Fibroblast of pulmonary artery (primary cell): ENCODE measurements around the gene DDAH1.

Experiments
- DNase-seq: peaks from one replicate; pipeline ENCODE4 v3.0.0-alpha.2; 2010; ENCODE audit warnings: low read depth
- H3K4me3 ChIP-seq: replicated peaks from 2 replicates; pipeline ENCODE4 v1.5.1; 2011; ENCODE audit warnings: low read depth, mild to moderate bottlenecking, control low read depth, low read length, moderate library complexity
- TF ChIP-seq, protein P1 (sequence below): IDR thresholded peaks from 2 replicates; pipeline ENCODE4 v1.5.1; 2011; ENCODE audit warnings: mild to moderate bottlenecking, control low read depth, low read length, inconsistent platforms; ENCODE audit errors: missing control alignments

DDAH1 gene

DNA sequence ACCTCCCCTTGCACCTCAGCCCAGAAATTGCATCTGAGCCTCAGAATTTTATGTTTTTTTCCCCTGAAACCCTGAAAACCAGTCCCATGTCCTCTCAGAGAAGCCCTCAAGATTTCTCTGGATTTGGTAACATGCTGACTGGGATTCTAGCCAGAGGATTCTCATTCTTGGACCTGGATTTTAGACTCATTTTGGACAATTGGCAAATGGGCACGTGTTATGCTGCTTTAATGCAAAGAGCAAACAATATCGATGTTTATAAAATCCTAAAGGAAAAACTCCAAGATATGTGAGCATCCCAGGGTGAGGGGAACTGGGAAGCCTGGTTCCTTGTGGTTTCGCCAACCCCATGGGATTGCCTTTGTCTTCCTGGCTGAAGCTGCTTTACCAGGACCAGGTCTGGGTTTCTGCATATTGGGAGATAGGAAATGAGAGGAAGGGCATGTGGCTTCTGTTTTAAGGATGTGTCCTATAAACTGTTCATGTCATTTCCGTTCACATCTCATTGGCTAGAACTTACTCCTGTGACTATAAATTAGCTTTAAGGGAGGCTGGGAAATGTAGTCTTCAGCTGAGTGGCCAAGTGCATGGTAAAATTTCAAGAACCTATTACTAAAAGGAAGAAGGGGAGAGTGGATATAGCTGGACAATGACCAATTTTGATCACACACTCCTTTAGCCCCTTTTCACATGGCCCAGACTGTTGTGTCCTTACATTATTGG lies 161.4 kb downstream of the DDAH1 start:
- TF ChIP-seq, protein P1, sequence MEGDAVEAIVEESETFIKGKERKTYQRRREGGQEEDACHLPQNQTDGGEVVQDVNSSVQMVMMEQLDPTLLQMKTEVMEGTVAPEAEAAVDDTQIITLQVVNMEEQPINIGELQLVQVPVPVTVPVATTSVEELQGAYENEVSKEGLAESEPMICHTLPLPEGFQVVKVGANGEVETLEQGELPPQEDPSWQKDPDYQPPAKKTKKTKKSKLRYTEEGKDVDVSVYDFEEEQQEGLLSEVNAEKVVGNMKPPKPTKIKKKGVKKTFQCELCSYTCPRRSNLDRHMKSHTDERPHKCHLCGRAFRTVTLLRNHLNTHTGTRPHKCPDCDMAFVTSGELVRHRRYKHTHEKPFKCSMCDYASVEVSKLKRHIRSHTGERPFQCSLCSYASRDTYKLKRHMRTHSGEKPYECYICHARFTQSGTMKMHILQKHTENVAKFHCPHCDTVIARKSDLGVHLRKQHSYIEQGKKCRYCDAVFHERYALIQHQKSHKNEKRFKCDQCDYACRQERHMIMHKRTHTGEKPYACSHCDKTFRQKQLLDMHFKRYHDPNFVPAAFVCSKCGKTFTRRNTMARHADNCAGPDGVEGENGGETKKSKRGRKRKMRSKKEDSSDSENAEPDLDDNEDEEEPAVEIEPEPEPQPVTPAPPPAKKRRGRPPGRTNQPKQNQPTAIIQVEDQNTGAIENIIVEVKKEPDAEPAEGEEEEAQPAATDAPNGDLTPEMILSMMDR, result no peak
- DNase-seq, result no peak
- H3K4me3 ChIP-seq, result no peak overlapping the region

DNA sequence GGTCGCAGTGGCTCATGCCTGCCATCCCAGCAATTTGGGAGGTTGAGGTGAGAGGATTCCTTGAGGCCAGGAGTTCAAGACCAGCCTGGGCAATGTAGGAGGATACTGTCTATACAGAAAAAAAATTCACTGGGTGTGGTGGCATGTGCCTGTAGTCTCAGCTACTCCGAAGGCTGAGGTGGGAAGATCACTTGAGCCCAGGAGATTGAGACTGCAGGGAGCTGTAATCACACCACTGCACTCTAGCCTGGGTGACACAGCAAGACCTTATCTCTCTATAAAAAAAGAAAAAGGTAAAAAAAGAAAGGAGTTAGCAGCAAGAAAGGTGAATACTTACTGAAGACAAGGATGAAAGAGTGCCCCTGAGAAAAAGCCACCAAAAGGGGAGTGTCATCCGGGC lies 164.8 kb downstream of the DDAH1 start:
- TF ChIP-seq, protein P1, result no peak
- H3K4me3 ChIP-seq, result no peak overlapping the region
- no peak for DNase-seq

DNA sequence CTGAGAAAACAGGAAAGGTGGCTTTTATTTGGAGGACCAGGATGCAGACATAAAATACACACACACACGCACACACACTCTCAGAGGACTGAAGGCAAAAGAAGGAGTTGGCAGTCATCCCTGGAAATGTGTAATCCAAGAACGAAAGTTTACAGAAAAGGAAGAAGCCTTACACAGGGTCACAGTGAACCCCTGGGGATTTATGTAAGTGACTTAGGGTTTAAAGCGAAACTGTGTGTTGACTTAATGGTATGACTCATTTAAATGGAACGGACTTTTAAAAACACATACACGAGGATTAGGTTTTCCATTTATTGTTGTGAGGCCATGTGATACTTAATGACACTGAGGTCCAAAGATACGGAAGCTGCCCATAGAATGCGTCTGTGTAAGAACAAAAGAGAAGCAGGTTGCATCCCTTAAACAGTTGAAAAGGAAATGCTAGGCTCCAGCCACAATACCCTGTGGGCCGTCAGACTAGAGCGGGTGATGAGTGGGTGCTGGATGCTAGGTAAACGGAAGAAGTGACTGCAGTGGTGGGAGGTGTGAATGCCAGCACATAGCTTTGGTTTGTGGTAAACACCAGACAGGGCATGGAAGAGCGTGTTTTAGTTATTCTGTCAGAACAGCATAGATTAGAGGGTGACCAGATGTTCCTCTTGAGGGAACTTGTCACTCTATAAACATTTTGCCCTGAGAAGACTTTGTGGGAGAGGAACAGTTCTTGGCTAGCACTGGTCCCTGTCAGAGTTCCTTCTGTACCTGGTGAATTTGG lies 166.9 kb downstream of the DDAH1 start:
- TF ChIP-seq, protein P1, result no peak
- peak overlapping the region; percentile 32 for H3K4me3 ChIP-seq
- peak; percentile 98 for DNase-seq

DNA sequence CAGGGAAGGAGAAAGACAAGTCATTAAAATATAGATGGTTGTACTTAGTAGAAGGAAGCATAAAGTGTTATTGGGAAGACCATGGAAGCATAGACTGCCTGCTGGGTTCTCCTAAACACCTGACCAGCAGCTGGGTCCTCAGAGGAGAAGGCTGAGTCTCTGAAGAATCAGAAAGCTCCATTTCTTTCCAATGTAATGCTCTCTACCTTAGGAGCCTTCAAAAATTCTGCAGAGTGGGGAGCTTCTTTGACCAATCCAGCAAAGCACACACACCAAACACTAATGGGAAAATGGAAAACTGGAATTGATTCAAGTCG lies 167.5 kb downstream of the DDAH1 start:
- peak overlapping the region; percentile 32 for H3K4me3 ChIP-seq
- no peak for DNase-seq
- TF ChIP-seq, protein P1, result no peak

DNA sequence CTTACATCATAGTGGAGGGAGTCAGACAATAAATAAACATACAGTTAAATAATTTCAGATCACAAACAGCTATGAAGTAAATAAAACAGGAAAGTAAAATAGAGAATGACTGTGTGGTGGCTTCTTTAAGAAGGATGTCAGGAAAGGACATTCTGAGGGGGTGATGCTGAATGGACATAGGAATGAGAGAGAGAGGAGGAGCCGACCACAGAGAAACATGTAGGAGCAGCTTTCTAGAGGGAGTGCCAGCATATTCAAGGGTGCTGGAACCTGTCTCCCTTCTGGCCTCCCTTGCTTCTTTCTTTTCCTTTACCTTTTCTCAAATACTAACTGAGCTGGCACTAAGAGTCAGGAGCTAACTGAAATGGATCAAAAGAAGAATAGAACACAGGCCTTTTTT lies 168.0 kb downstream of the DDAH1 start:
- TF ChIP-seq, protein P1, result no peak
- no peak for DNase-seq

DNA sequence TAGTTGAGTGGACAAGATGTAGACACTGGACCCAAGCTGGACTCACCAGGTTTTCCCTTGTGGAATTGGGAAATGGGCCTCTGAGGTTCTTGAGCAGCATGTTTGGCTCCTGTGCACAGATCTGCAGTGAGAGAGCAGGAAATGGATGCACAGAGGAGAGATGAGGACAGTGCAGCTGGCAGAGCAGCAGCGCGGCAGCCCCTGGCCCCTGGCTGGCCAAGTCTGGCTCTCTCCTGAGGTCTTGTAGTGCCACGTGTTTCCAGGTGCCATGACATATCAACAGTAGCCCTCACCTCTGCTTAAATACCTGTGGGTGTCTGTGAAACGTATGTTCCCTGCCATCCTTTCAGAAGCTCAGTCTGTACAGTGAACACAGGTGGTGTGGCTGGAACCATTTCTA lies 169.3 kb downstream of the DDAH1 start:
- no peak overlapping the region for H3K4me3 ChIP-seq
- DNase-seq, result no peak
- TF ChIP-seq, protein P1, result no peak

More for the DNA sequence above, 168.0 kb downstream of the DDAH1 start:
- no peak overlapping the region for H3K4me3 ChIP-seq
